KMS-11 (cell line): ENCODE data around the gene SEMA3A.

Experiments
- H2AFZ ChIP-seq: fragments of 200-600 bp; sonication (generic); 2 replicates; pipeline ENCODE4 v1.6.1; 2016; ENCODE audit warnings: antibody characterized with exemption, mixed run types, low read depth
- H3K27ac ChIP-seq: fragments of 200-600 bp; sonication (generic); 2 replicates; pipeline ENCODE4 v1.6.1; 2016; ENCODE audit warnings: mild to moderate bottlenecking, mixed run types
- H3K27me3 ChIP-seq: fragments of 200-600 bp; sonication (generic); 2 replicates; pipeline ENCODE4 v1.6.1; 2017; ENCODE audit warnings: mild to moderate bottlenecking, low read depth, mixed run types, moderate library complexity; ENCODE audit not compliant: insufficient read depth
- H3K36me3 ChIP-seq: fragments of 200-600 bp; sonication (generic); 2 replicates; pipeline ENCODE4 v1.6.1; 2017; ENCODE audit warnings: mild to moderate bottlenecking, mixed run types; ENCODE audit not compliant: insufficient read depth
- H3K4me1 ChIP-seq: fragments of 200-600 bp; sonication (generic); 2 replicates; pipeline ENCODE4 v1.6.1; 2016; ENCODE audit warnings: mild to moderate bottlenecking, low read depth, mixed run types; ENCODE audit not compliant: poor library complexity, severe bottlenecking
- H3K4me2 ChIP-seq: fragments of 200-600 bp; sonication (generic); 2 replicates; pipeline ENCODE4 v1.7.0; 2016; ENCODE audit warnings: mild to moderate bottlenecking, mixed run types
- H3K4me3 ChIP-seq: fragments of 200-600 bp; sonication (generic); IDR thresholded peaks from 2 replicates; pipeline ENCODE4 v1.6.1; 2017; ENCODE audit warnings: low read depth, low read length, mixed read lengths; ENCODE audit not compliant: insufficient read depth
- H3K79me2 ChIP-seq: fragments of 200-600 bp; sonication (generic); 2 replicates; pipeline ENCODE4 v1.6.1; 2016; ENCODE audit warnings: low read depth, mixed run types; ENCODE audit not compliant: insufficient read depth
- H3K9ac ChIP-seq: fragments of 200-600 bp; sonication (generic); 2 replicates; pipeline ENCODE4 v1.6.1; 2016; ENCODE audit warnings: mild to moderate bottlenecking, mixed run types
- H4K20me1 ChIP-seq: fragments of 200-600 bp; sonication (generic); 2 replicates; pipeline ENCODE4 v1.6.1; 2016; ENCODE audit warnings: mild to moderate bottlenecking, mixed run types; ENCODE audit not compliant: insufficient read depth
- TF ChIP-seq, protein P1 (sequence below): fragments of 200-600 bp; sonication (generic); conservative IDR thresholded peaks from 2 replicates; pipeline ENCODE4 v1.6.1; 2017; ENCODE audit warnings: low read depth, mild to moderate bottlenecking, antibody characterized with exemption, low read length, moderate library complexity, mixed read lengths

The SEMA3A gene

DNA sequence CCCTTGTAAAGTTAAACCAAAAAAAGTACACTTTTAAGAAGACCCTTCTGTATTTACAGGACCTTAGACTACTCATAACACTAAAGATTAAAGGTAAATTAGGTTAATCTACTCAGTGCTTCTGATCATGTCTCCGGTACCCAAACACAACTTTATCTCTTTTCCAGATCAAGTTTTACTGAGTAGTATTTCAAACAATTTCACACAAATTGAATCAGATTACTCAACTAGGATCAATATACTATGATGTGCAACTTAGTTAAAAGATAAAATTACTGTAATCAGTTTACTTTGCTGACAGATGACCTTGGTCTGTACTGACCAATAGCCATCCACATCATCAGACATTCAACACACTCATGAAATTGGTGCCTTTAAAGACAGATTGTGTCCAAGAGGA, 191.4 kb downstream of the SEMA3A start:
- Histone ChIP-seq H3K4me1 (no peaks in the 10 kb centered on the region), H3K27ac (no peak overlapping the region), H3K79me2 (no peaks in the 10 kb centered on the region), H3K27me3 (no peaks in the 10 kb centered on the region), H2AFZ (no peak overlapping the region), H3K4me2 (no peak overlapping the region), H3K4me3 (no peak overlapping the region), H4K20me1 (no peaks in the 10 kb centered on the region), H3K36me3 (no peaks in the 10 kb centered on the region; the same call in 1 of the 2 replicates), H3K9ac (no peak overlapping the region)
- TF ChIP-seq, protein P1, sequence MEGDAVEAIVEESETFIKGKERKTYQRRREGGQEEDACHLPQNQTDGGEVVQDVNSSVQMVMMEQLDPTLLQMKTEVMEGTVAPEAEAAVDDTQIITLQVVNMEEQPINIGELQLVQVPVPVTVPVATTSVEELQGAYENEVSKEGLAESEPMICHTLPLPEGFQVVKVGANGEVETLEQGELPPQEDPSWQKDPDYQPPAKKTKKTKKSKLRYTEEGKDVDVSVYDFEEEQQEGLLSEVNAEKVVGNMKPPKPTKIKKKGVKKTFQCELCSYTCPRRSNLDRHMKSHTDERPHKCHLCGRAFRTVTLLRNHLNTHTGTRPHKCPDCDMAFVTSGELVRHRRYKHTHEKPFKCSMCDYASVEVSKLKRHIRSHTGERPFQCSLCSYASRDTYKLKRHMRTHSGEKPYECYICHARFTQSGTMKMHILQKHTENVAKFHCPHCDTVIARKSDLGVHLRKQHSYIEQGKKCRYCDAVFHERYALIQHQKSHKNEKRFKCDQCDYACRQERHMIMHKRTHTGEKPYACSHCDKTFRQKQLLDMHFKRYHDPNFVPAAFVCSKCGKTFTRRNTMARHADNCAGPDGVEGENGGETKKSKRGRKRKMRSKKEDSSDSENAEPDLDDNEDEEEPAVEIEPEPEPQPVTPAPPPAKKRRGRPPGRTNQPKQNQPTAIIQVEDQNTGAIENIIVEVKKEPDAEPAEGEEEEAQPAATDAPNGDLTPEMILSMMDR, result no peak

DNA sequence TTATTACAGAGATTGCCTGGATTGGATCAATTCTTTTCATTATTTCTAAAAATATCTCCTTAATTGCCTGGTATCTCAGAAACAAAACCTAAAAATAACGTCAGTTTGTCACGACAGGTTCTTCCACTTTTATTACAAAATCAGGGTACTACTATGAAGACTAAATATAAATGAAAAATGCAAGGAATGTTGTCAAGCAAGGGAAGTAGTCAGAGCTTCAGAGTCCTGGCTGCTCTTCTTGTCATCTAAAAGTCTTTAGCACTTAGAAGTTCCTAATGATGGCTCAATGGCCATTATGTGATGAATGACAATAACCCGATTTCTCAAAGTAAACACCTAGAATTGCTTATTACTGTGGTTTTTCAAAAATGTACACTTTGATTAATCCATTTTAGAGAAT, 192.2 kb downstream of the SEMA3A start:
- H2AFZ ChIP-seq, result no peak overlapping the region
- no peaks in the 10 kb centered on the region for H3K79me2 ChIP-seq
- H3K4me3 ChIP-seq, result no peak overlapping the region
- H3K4me2 ChIP-seq, result no peak overlapping the region
- H4K20me1 ChIP-seq, result no peaks in the 10 kb centered on the region
- no peaks in the 10 kb centered on the region for H3K27me3 ChIP-seq
- TF ChIP-seq, protein P1, result no peak
- H3K36me3 ChIP-seq, result no peaks in the 10 kb centered on the region; the same call in 1 of the 2 replicates
- no peaks in the 10 kb centered on the region for H3K4me1 ChIP-seq
- no peak overlapping the region for H3K27ac ChIP-seq
- no peak overlapping the region for H3K9ac ChIP-seq

GRCh38 chr7:83996879-83997278, 197.7 kb downstream of the SEMA3A start:
- TF ChIP-seq, protein P1, result no peak
- no peaks in the 10 kb centered on the region for H3K4me1 ChIP-seq

GRCh38 chr7:83987764-83988163, 206.8 kb downstream of the SEMA3A start:
- Histone ChIP-seq H2AFZ (no peak overlapping the region), H4K20me1 (no peaks in the 10 kb centered on the region), H3K79me2 (no peaks in the 10 kb centered on the region), H3K4me1 (no peaks in the 10 kb centered on the region), H3K9ac (no peak overlapping the region), H3K4me3 (no peak overlapping the region), H3K27me3 (no peaks in the 10 kb centered on the region), H3K4me2 (no peak overlapping the region), H3K36me3 (no peaks in the 10 kb centered on the region), H3K27ac (no peak overlapping the region)
- TF ChIP-seq, protein P1, result no peak

More at GRCh38 chr7:83996879-83997278, 197.7 kb downstream of the SEMA3A start:
- no peak overlapping the region for H3K4me3 ChIP-seq
- H3K9ac ChIP-seq, result no peak overlapping the region
- H3K27me3 ChIP-seq, result no peaks in the 10 kb centered on the region
- no peaks in the 10 kb centered on the region for H4K20me1 ChIP-seq
- no peak overlapping the region for H2AFZ ChIP-seq
- no peaks in the 10 kb centered on the region for H3K36me3 ChIP-seq
- no peaks in the 10 kb centered on the region for H3K79me2 ChIP-seq
- no peak overlapping the region for H3K27ac ChIP-seq
- H3K4me2 ChIP-seq, result no peak overlapping the region
